VCaP (cell line): ENCODE data around the gene OR6C1.

Source experiments
- H3K27ac ChIP-seq: fragments of 450-650 bp; 2 replicates; pipeline ENCODE4 v1.5.1; 2017
- TF ChIP-seq, protein P1 (sequence below): fragments of 450-650 bp; conservative IDR thresholded peaks from 2 replicates; pipeline ENCODE4 v1.5.1; 2017; ENCODE audit warnings: mild to moderate bottlenecking, moderate library complexity

Gene OR6C1

DNA sequence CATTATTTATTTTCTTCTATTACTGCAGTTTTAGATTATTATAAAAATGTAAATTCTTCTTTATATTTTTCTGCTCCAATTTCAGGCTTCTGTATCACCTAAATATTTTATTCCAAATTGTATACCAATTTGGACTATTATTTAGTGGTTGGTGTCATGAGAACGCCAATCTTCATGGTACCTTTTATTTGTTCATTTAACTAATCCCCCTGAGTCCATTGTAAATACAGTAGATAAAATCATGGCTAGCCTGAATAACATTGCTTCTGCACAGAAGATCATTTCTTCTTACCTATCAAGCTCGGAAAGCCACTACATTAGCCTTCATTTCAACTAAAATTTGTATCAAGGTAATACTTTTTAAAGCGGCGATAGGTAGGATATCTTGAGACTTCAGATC lies 48.5 kb downstream of the OR6C1 start, which contains the start of gene OR6C75:
OR6C75 (plus strand) TSS at position 301 of the 400 bp plus-strand sequence. CDS start 2,136 bp downstream, outside the sequence.
- TF ChIP-seq, protein P1, sequence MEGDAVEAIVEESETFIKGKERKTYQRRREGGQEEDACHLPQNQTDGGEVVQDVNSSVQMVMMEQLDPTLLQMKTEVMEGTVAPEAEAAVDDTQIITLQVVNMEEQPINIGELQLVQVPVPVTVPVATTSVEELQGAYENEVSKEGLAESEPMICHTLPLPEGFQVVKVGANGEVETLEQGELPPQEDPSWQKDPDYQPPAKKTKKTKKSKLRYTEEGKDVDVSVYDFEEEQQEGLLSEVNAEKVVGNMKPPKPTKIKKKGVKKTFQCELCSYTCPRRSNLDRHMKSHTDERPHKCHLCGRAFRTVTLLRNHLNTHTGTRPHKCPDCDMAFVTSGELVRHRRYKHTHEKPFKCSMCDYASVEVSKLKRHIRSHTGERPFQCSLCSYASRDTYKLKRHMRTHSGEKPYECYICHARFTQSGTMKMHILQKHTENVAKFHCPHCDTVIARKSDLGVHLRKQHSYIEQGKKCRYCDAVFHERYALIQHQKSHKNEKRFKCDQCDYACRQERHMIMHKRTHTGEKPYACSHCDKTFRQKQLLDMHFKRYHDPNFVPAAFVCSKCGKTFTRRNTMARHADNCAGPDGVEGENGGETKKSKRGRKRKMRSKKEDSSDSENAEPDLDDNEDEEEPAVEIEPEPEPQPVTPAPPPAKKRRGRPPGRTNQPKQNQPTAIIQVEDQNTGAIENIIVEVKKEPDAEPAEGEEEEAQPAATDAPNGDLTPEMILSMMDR, result no peak
- no peak within 1 kb of the TSS for H3K27ac ChIP-seq

DNA sequence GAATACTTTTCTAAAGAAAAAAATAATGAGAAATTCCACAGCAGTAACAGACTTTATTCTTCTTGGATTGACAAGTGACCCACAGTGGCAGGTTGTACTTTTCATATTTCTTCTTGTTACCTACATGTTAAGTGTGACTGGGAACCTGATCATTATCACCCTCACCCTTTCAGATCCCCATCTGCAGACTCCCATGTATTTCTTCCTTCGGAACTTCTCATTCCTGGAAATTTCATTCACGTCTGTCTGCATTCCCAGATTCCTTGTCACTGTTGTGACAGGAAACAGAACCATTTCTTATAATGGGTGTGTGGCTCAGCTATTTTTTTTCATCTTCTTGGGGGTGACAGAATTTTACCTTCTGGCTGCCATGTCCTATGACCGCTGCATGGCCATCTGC lies 50.9 kb downstream of the OR6C1 start:
- no peak overlapping the region for H3K27ac ChIP-seq
- TF ChIP-seq, protein P1, result no peak
